ENCODE measurements around the gene ATP1A4.

- TF ChIP-seq CTCF (conservative IDR thresholded peaks at IDR 0.05 in 1 of 2, IDR thresholded peaks at IDR 0.05 in 1 of 2; ENCODE audit: low read depth in 1 of 2, low read length in 2 of 2) (no peak), EZH2 (IDR thresholded peaks at IDR 0.05; ENCODE audit: low read length, missing control alignments) (no peak)
Observed at GRCh38 chr1:160186246-160186645, 34.8 kb downstream of the ATP1A4 start.

Data from fibroblast of lung (primary cell).